C4-2B (cell line): Measurements from ENCODE around the gene SOX6.

Experiments used
- H3K27ac ChIP-seq: fragments of 450-650 bp; 2 replicates; pipeline ENCODE4 v1.5.1; 2017
- CTCF ChIP-seq: fragments of 450-650 bp; conservative IDR thresholded peaks from 2 replicates; pipeline ENCODE4 v1.5.1; 2017; ENCODE audit warnings: mild to moderate bottlenecking
- ZFX ChIP-seq: fragments of 450-650 bp; IDR thresholded peaks from 2 replicates; pipeline ENCODE4 v1.6.1; 2017

SOX6 gene

GRCh38 chr11:16350125-16350524, 6.2 kb downstream of the SOX6 start:
- TF ChIP-seq ZFX (no peak), CTCF (no peak)
- H3K27ac ChIP-seq, result no peak overlapping the region

GRCh38 chr11:16347928-16348685, 8.2 kb downstream of the SOX6 start:
- no peak overlapping the region for H3K27ac ChIP-seq
- TF ChIP-seq ZFX (no peak), CTCF (no peak)

- H3K27ac ChIP-seq, result no peak overlapping the region
- TF ChIP-seq CTCF, result no peak
- no peak for TF ChIP-seq ZFX
Measured at GRCh38 chr11:16346975-16347374, 9.4 kb downstream of the SOX6 start.

- no peak overlapping the region for H3K27ac ChIP-seq
- no peak for TF ChIP-seq ZFX
- TF ChIP-seq CTCF, result no peak
Measured at GRCh38 chr11:16341853-16342252, 14.5 kb downstream of the SOX6 start.

GRCh38 chr11:16338393-16338792, 18.0 kb downstream of the SOX6 start:
- TF ChIP-seq CTCF (no peak), ZFX (no peak)
- no peak overlapping the region for H3K27ac ChIP-seq

- TF ChIP-seq ZFX (no peak), CTCF (no peak)
- no peak overlapping the region for H3K27ac ChIP-seq
Measured at GRCh38 chr11:16337421-16338213, 18.7 kb downstream of the SOX6 start.

GRCh38 chr11:16336721-16337120, 19.6 kb downstream of the SOX6 start:
- no peak overlapping the region for H3K27ac ChIP-seq
- no peak for TF ChIP-seq CTCF
- TF ChIP-seq ZFX, result no peak
